ENCODE data around the gene LILRB2.
"Not testable (repeated sequence)": the region's sequence is repeated elsewhere in the genome, so short reads cannot be mapped to it uniquely, and the experiment has no call there.

LILRB2 gene

GRCh38 chr19:54271587-54271986 is 9.3 kb downstream of the LILRB2 start:
- not testable (repeated sequence) for DNase-seq

GRCh38 chr19:54271106-54271505 is 9.8 kb downstream of the LILRB2 start:
- DNase-seq: peak in 7 of 14 donors; percentile 7 to 59 (median 20)

- no peak for DNase-seq
Observed at GRCh38 chr19:54268936-54269335, 12.0 kb downstream of the LILRB2 start.

- DNase-seq: peak in 7 of 14 donors; percentile 12 to 30 (median 16)
Observed at GRCh38 chr19:54266133-54266532, 14.8 kb downstream of the LILRB2 start.

- DNase-seq: no peak
Observed at GRCh38 chr19:54262470-54262869, 18.4 kb downstream of the LILRB2 start.

GRCh38 chr19:54262066-54262465 is 18.8 kb downstream of the LILRB2 start:
- DNase-seq: no peak

- DNase-seq: no peak
Observed at GRCh38 chr19:54257116-54257480, 23.8 kb downstream of the LILRB2 start, which contains the start of gene LILRB5. LILRB5 (minus strand) TSS chr19:54257273; CDS start chr19:54257193, 80 bp downstream.

- no peak for DNase-seq
Observed at GRCh38 chr19:54256250-54257115, 24.4 kb downstream of the LILRB2 start.

- no peak for DNase-seq
Observed at GRCh38 chr19:54255105-54255775, 25.7 kb downstream of the LILRB2 start.

- no peak for DNase-seq
Observed at GRCh38 chr19:54254195-54254906, 26.6 kb downstream of the LILRB2 start.

GRCh38 chr19:54253331-54254194 is 27.3 kb downstream of the LILRB2 start:
- DNase-seq: no peak

- DNase-seq: no peak
Observed at GRCh38 chr19:54252845-54253244, 28.1 kb downstream of the LILRB2 start.

GRCh38 chr19:54252243-54252642 is 28.7 kb downstream of the LILRB2 start:
- DNase-seq: no peak

- DNase-seq: peak in 8 of 14 donors; percentile 7 to 48 (median 24)
Observed at GRCh38 chr19:54248016-54248601, 32.8 kb downstream of the LILRB2 start.

- no peak for DNase-seq
Observed at GRCh38 chr19:54247106-54247930, 33.6 kb downstream of the LILRB2 start.

GRCh38 chr19:54245936-54246335 is 35.0 kb downstream of the LILRB2 start:
- no peak for DNase-seq

GRCh38 chr19:54243809-54244208 is 37.1 kb downstream of the LILRB2 start:
- DNase-seq: not testable (repeated sequence)

- DNase-seq: not testable (repeated sequence)
Observed at GRCh38 chr19:54242646-54243045, 38.3 kb downstream of the LILRB2 start, which contains the start of gene LILRA6. LILRA6 (minus strand) TSS chr19:54242790.

GRCh38 chr19:54242234-54242633 is 38.7 kb downstream of the LILRB2 start:
- DNase-seq: not testable (repeated sequence)

Measured in C1 segment of cervical spinal cord (tissue), 14 donors.